HCT116 (cell line): Measurements from ENCODE around the gene TMEM131. TPM values are rescaled to one million over a fixed set of nuclear protein-coding genes. Genes with fewer than 3 reads are reported as not detected.

ENCODE experiments used
- ATAC-seq: fragments of 200-7000 bp; cut with Tn5 transposase; 2 replicates; pipeline ENCODE4 v1.9.1; 2020; ENCODE audit warnings: mild to moderate bottlenecking, moderate library complexity
- BruUV-seq: library from RNA; stranded (reverse); fragments of 400-500 nt; replicated peaks from 2 replicates; lab custom pipeline; 2021; lab: Mats Ljungman, UMichigan
- CTCF ChIA-PET: fragments of 300-600 bp; sonication (Branson Sonifier 250); formaldehyde crosslinking; loops from one replicate; lab custom pipeline; 2021; ENCODE audit warnings: antibody characterized with exemption; lab: Charles Lee
- POLR2A ChIA-PET: fragments of 300-600, 350-600 bp; sonication (Branson Sonifier 250); formaldehyde crosslinking; loops from one replicate; lab custom pipeline; 2021; ENCODE audit warnings: antibody characterized with exemption; lab: Charles Lee
- RAD21 ChIA-PET, 2 experiments: fragments of 300-600 bp; sonication (Branson Sonifier 250); formaldehyde crosslinking; loops; one replicate each; lab custom pipeline; 2023; ENCODE audit warnings: low total read pairs in 2 of 2; ENCODE audit not compliant: uncharacterized antibody in 2 of 2, unreplicated experiment in 2 of 2, low non-redundant PET in 1 of 2; lab: Charles Lee
- DNase-seq: peaks from one replicate; pipeline ENCODE4 v3.0.0-alpha.2; 2010; ENCODE audit warnings: low read depth, low spot score
- H2AFZ ChIP-seq: fragments of 200-600 bp; shearing (Covaris generic), sonication (generic); 2 replicates; pipeline ENCODE4 v1.6.1; 2017; ENCODE audit warnings: low read depth, mixed run types, mixed read lengths, antibody characterized with exemption, low read length; ENCODE audit not compliant: poor library complexity, severe bottlenecking
- H3K27ac ChIP-seq: 2 replicates; pipeline ENCODE4 v1.5.1; 2012; ENCODE audit warnings: low read depth, low read length
- H3K27me3 ChIP-seq: fragments of 200-600 bp; sonication (generic); 2 replicates; pipeline ENCODE4 v1.6.1; 2016; ENCODE audit warnings: mixed run types, low read length, mixed read lengths; ENCODE audit not compliant: insufficient read depth
- H3K36me3 ChIP-seq, 2 experiments: fragments of 200-500 bp in 1 of 2; fragments of 200-600 bp in 1 of 2; sonication (Bioruptor generic) in 1 of 2; sonication (generic) in 1 of 2; 2 replicates each; pipeline versions ENCODE4 v1.5.1 to v1.6.1; 2014 to 2016; ENCODE audit warnings: low read length in 2 of 2, inconsistent platforms in 1 of 2, mixed read lengths in 1 of 2, mixed run types in 1 of 2; ENCODE audit not compliant: insufficient read depth in 2 of 2, control insufficient read depth in 1 of 2
- H3K4me1 ChIP-seq, 2 experiments: fragments of 200-600 bp in 1 of 2; sonication (generic) in 1 of 2; 2 replicates each; pipeline versions ENCODE4 v1.5.1 to v1.6.1; 2012 to 2017; ENCODE audit warnings: low read length in 2 of 2, inconsistent platforms in 1 of 2, mild to moderate bottlenecking in 1 of 2, mixed read lengths in 1 of 2, mixed run types in 1 of 2, moderate library complexity in 1 of 2; ENCODE audit not compliant: insufficient read depth in 2 of 2, control insufficient read depth in 1 of 2
- H3K4me2 ChIP-seq: fragments of 200-600 bp; sonication (generic); 2 replicates; pipeline ENCODE4 v1.6.1; 2017; ENCODE audit warnings: mixed run types, low read length, mixed read lengths
- H3K4me3 ChIP-seq, 2 experiments: fragments of 200-600 bp in 1 of 2; sonication (generic) in 1 of 2; replicated peaks in 1 of 2; 2 replicates each; pipeline ENCODE4 v1.5.1; 2011 to 2016; ENCODE audit warnings: low read length in 2 of 2, control low read depth in 1 of 2, low read depth in 1 of 2, mild to moderate bottlenecking in 1 of 2, mixed read lengths in 1 of 2, mixed run types in 1 of 2
- H3K79me2 ChIP-seq: fragments of 200-600 bp; sonication (generic); 2 replicates; pipeline ENCODE4 v1.6.1; 2017; ENCODE audit warnings: mild to moderate bottlenecking, mixed run types, low read length, moderate library complexity, mixed read lengths; ENCODE audit not compliant: insufficient read depth
- H3K9ac ChIP-seq: fragments of 200-600 bp; sonication (generic); 2 replicates; pipeline ENCODE4 v1.6.1; 2016; ENCODE audit warnings: low read length, mixed read lengths
- H3K9me2 ChIP-seq: fragments of 200-600 bp; sonication (generic), shearing (Covaris generic); 2 replicates; pipeline ENCODE4 v1.6.1; 2017; ENCODE audit warnings: mixed run types, mild to moderate bottlenecking, moderate library complexity; ENCODE audit not compliant: insufficient read depth
- H3K9me3 ChIP-seq, 2 experiments: fragments of 200-500 bp in 1 of 2; fragments of 200-600 bp in 1 of 2; sonication (Bioruptor generic) in 1 of 2; sonication (generic) in 1 of 2; 2 replicates each; pipeline ENCODE4 v1.6.1; 2014 to 2017; ENCODE audit warnings: low read length in 2 of 2, mixed read lengths in 2 of 2, inconsistent platforms in 1 of 2, low read depth in 1 of 2, mild to moderate bottlenecking in 1 of 2, mixed run types in 1 of 2, moderate library complexity in 1 of 2; ENCODE audit not compliant: control insufficient read depth in 1 of 2, insufficient read depth in 1 of 2
- H4K20me1 ChIP-seq: fragments of 200-600 bp; sonication (generic), shearing (Covaris generic); 2 replicates; pipeline ENCODE4 v1.6.1; 2017; ENCODE audit warnings: mixed run types, mild to moderate bottlenecking, moderate library complexity; ENCODE audit not compliant: insufficient read depth
- EZH2phosphoT487 ChIP-seq: fragments of 200-600 bp; IDR thresholded peaks from 2 replicates; pipeline ENCODE4 v1.6.1; 2018; ENCODE audit warnings: antibody characterized with exemption, borderline replicate concordance
- FOSL1 ChIP-seq: IDR thresholded peaks from 2 replicates; pipeline ENCODE4 v1.6.1; 2012; ENCODE audit warnings: low read depth
- JUND ChIP-seq: IDR thresholded peaks from 2 replicates; pipeline ENCODE4 v1.6.1; 2012
- SRF ChIP-seq: IDR thresholded peaks from 2 replicates; pipeline ENCODE4 v1.6.1; 2012; ENCODE audit warnings: low read depth
- YY1 ChIP-seq: IDR thresholded peaks from 2 replicates; pipeline ENCODE4 v1.6.1; 2011; ENCODE audit warnings: low read length, low read depth, moderate library complexity, mild to moderate bottlenecking; ENCODE audit not compliant: insufficient replicate concordance; ENCODE audit errors: extremely low read depth
- intact Hi-C: fragments of 100-400 bp; cut with micrococcal nuclease; formaldehyde crosslinking; loops from 2 replicates; pipeline ENCODE4 v1.10.0; 2022
- total RNA-seq: library from RNA; stranded (reverse); gene quantifications from one replicate; pipeline ENCODE4 v1.2.1, GENCODE V29; 2021; ENCODE audit not compliant: unreplicated experiment
- TF ChIP-seq, protein P1 (sequence below), 3 experiments: fragments of 200-600 bp in 1 of 3; sonication (generic) in 1 of 3; IDR thresholded peaks in 2 of 3; conservative IDR thresholded peaks in 1 of 3; 2 replicates each; pipeline ENCODE4 v1.5.1; 2012 to 2017; ENCODE audit warnings: low read depth in 2 of 3, low read length in 2 of 3, antibody characterized with exemption in 1 of 3, borderline replicate concordance in 1 of 3, control low read depth in 1 of 3, mild to moderate bottlenecking in 1 of 3, mixed read lengths in 1 of 3, mixed run types in 1 of 3, moderate library complexity in 1 of 3; ENCODE audit not compliant: insufficient read depth in 1 of 3
- TF ChIP-seq, protein P2 (sequence below): IDR thresholded peaks from 2 replicates; pipeline ENCODE4 v1.6.1; 2012; ENCODE audit warnings: low read depth
- TF ChIP-seq, protein P3 (sequence below): IDR thresholded peaks from 2 replicates; pipeline ENCODE4 v1.6.1; 2012

Gene TMEM131
- total RNA-seq, 1 experiment from 2014 or later, result 51.5 TPM

DNA sequence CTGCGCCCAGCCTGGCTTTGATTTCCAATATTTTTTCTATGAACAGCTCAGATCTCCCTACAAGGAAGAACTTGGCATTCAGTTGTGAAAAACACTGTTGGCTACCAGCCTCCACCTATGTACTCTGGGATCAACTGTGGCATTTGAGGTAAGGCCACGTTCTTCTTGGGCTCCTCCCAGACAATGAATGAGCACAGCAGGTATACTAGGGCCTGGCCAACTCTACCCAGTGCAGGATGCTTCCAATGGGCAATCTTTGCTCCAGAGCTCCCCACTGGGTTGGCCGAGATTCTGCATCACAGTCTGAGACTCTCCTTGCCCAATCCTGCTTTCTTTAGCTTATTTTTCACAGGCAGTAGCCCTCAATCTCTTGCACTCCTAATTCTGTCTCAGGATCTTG lies 75.9 kb downstream of the TMEM131 start:
- H3K27ac ChIP-seq, result no peak overlapping the region
- H3K9me2 ChIP-seq, result no peaks in the 10 kb centered on the region
- ChIA-PET RAD21 (no interaction called here), CTCF (no interaction called here), POLR2A (no interaction called here)
- H2AFZ ChIP-seq, result no peak overlapping the region
- H3K4me3 ChIP-seq, result no peak overlapping the region
- H3K4me1 ChIP-seq, result no peaks in the 10 kb centered on the region
- H3K79me2 ChIP-seq, result peaks cover 68% of the 10 kb centered on the region
- 0 out of 4 replicates have a peak, but pooled peaks cover 0 to 2% of the 10 kb centered on the region in 2 experiments for H3K36me3 ChIP-seq
- H3K27me3 ChIP-seq, result no peaks in the 10 kb centered on the region
- H3K9me3 ChIP-seq, result no peaks in the 10 kb centered on the region; a peak in 1 of 4 replicates
- DNase-seq (no peak), ATAC-seq (no peak)
- BruUV-seq, result no TSS peak
- no peaks in the 10 kb centered on the region for H4K20me1 ChIP-seq
- H3K9ac ChIP-seq, result no peak overlapping the region
- TF ChIP-seq, protein P1, sequence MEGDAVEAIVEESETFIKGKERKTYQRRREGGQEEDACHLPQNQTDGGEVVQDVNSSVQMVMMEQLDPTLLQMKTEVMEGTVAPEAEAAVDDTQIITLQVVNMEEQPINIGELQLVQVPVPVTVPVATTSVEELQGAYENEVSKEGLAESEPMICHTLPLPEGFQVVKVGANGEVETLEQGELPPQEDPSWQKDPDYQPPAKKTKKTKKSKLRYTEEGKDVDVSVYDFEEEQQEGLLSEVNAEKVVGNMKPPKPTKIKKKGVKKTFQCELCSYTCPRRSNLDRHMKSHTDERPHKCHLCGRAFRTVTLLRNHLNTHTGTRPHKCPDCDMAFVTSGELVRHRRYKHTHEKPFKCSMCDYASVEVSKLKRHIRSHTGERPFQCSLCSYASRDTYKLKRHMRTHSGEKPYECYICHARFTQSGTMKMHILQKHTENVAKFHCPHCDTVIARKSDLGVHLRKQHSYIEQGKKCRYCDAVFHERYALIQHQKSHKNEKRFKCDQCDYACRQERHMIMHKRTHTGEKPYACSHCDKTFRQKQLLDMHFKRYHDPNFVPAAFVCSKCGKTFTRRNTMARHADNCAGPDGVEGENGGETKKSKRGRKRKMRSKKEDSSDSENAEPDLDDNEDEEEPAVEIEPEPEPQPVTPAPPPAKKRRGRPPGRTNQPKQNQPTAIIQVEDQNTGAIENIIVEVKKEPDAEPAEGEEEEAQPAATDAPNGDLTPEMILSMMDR (IDR thresholded peaks at IDR 0.05 in 2 of 3, conservative IDR thresholded peaks at IDR 0.05 in 1 of 3; ENCODE audit: borderline replicate concordance in 1 of 3, insufficient read depth in 1 of 3, low read depth in 2 of 3, low read length in 2 of 3), result no peak
- TF ChIP-seq JUND, result no peak
- TF ChIP-seq EZH2phosphoT487, result no peak
- TF ChIP-seq, protein P2, sequence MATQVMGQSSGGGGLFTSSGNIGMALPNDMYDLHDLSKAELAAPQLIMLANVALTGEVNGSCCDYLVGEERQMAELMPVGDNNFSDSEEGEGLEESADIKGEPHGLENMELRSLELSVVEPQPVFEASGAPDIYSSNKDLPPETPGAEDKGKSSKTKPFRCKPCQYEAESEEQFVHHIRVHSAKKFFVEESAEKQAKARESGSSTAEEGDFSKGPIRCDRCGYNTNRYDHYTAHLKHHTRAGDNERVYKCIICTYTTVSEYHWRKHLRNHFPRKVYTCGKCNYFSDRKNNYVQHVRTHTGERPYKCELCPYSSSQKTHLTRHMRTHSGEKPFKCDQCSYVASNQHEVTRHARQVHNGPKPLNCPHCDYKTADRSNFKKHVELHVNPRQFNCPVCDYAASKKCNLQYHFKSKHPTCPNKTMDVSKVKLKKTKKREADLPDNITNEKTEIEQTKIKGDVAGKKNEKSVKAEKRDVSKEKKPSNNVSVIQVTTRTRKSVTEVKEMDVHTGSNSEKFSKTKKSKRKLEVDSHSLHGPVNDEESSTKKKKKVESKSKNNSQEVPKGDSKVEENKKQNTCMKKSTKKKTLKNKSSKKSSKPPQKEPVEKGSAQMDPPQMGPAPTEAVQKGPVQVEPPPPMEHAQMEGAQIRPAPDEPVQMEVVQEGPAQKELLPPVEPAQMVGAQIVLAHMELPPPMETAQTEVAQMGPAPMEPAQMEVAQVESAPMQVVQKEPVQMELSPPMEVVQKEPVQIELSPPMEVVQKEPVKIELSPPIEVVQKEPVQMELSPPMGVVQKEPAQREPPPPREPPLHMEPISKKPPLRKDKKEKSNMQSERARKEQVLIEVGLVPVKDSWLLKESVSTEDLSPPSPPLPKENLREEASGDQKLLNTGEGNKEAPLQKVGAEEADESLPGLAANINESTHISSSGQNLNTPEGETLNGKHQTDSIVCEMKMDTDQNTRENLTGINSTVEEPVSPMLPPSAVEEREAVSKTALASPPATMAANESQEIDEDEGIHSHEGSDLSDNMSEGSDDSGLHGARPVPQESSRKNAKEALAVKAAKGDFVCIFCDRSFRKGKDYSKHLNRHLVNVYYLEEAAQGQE, result no peak
- TF ChIP-seq, protein P3, sequence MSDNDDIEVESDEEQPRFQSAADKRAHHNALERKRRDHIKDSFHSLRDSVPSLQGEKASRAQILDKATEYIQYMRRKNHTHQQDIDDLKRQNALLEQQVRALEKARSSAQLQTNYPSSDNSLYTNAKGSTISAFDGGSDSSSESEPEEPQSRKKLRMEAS, result no peak
- no peak for TF ChIP-seq SRF
- TF ChIP-seq FOSL1, result no peak
- TF ChIP-seq YY1, result no peak
- intact Hi-C loops, result no loop called here
- no peak overlapping the region for H3K4me2 ChIP-seq
